IPS-11a (cell line): ENCODE measurements around the gene LCN12.

Source experiments
- H3K4me3 ChIP-seq: one replicate; pipeline ENCODE4 v1.5.1; 2013; ENCODE audit warnings: low read depth, low read length, control low read depth

The LCN12 gene

GRCh38 chr9:136957461-136957860 lies 5.4 kb downstream of the LCN12 start:
- no peak overlapping the region for H3K4me3 ChIP-seq

- H3K4me3 ChIP-seq: no peak overlapping the region
Measured at GRCh38 chr9:136957901-136958300, 5.8 kb downstream of the LCN12 start.

DNA sequence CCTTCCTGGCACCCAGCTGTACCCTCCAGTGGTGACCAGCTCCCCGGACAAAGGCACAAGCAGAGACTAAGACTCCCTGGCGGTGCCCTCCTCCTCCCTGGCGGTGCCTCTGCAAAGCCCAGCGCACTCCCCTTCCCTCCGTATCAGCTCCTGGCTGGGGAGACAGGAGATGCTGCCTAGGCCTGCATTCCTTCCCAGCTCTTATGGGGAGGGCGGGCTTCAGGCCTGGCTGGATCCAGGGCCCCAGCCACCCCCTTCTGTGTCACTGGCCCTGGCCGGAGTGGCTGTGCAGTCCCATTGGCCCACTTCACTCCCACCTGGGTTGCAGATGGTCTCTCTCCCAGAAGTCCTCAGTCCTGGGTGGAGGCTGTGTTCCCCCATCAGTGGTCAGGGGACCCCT lies 6.4 kb downstream of the LCN12 start:
- no peak overlapping the region for H3K4me3 ChIP-seq

- no peak overlapping the region for H3K4me3 ChIP-seq
Measured at GRCh38 chr9:136958898-136959850, 7.1 kb downstream of the LCN12 start.

DNA sequence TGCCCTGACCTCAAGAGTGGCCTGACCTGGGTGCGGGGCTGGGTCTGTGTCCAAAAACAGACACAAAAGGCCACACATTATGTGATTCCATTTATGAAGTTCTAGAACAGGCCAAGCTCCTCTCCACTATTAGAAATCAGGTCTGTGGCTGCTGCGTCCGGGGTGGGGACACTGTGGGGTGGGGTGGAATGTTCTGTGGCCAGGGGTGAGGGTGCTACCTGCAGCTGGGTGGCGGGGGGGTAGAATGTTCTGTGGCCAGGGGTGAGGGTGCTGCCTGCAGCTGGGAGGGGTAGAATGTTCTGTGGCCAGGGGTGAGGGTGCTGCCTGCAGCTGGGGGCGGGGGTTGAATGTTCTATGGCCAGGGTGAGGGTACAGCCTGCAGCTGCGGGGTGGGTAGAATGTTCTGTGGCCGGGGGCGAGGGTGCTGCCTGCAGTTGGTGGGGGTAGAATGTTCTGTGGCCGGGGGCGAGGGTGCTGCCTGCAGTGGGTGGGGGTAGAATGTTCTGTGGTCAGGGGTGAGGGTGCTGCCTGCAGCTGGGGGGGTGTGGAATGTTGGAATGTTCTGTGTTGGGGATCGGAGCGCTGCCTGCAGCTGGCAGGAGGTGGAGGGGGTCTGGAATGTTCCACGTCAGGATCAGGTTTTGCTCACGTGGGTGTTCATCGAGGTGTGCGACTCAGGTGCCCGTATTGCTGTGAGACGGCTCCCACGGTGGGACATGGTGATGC lies 8.3 kb downstream of the LCN12 start:
- no peak overlapping the region for H3K4me3 ChIP-seq

DNA sequence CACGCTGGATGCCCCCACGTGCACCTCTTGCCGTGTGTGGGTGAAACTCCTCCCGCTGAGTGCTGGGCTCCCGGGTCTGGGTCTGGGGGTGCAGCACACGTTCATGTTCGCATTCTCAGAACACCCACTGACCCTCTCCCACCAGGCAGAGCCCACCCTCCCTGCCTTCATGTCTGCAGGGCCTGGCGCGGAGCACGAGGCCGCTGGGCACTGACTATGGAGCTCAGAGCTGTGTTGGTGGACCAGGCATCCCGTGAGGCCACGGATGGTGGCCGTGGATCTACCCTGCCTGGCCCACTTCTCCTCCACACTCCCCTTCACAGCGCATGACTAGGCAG lies 8.8 kb downstream of the LCN12 start:
- H3K4me3 ChIP-seq: no peak overlapping the region

- H3K4me3 ChIP-seq: no peak overlapping the region
Measured at GRCh38 chr9:136961279-136962065, 9.4 kb downstream of the LCN12 start.

GRCh38 chr9:136962163-136962562 lies 10.1 kb downstream of the LCN12 start:
- no peak overlapping the region for H3K4me3 ChIP-seq

GRCh38 chr9:136962701-136963248 lies 10.7 kb downstream of the LCN12 start:
- no peak overlapping the region for H3K4me3 ChIP-seq

GRCh38 chr9:136963341-136963740 lies 11.3 kb downstream of the LCN12 start:
- no peak overlapping the region for H3K4me3 ChIP-seq

- H3K4me3 ChIP-seq: no peak overlapping the region
Measured at GRCh38 chr9:136963751-136964150, 11.7 kb downstream of the LCN12 start.

DNA sequence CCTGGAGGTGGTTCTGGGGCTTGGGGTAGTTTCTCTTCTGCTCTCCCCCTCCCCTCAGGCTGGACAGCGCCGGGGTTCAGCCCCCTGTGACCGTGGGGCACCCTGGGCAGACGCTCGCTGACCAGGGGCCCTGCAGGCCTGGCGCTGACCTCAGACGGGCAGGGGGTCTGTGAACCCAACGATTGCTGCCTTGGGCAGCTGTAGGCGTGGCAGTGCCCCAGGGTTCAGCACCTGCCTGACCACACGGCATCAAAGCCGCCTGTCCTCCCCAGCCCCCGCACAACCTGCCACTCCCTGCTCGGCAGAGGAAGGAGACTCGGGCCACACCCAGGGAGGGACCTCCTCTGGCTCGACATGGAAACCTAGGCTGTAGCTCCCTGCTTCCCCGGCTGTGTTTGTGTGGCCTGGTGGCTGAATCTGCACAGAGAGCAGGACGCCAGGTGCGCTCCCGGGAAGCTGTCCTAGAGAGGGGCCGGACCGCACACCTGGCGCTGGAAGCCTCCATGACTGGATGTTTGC lies 12.2 kb downstream of the LCN12 start:
- no peak overlapping the region for H3K4me3 ChIP-seq

- no peak overlapping the region for H3K4me3 ChIP-seq
Measured at GRCh38 chr9:136964833-136965422, 12.9 kb downstream of the LCN12 start.

- no peak overlapping the region for H3K4me3 ChIP-seq
Measured at GRCh38 chr9:136965771-136966484, 13.9 kb downstream of the LCN12 start.

- no peak overlapping the region for H3K4me3 ChIP-seq
Measured at GRCh38 chr9:136968333-136969127, 16.5 kb downstream of the LCN12 start.

DNA sequence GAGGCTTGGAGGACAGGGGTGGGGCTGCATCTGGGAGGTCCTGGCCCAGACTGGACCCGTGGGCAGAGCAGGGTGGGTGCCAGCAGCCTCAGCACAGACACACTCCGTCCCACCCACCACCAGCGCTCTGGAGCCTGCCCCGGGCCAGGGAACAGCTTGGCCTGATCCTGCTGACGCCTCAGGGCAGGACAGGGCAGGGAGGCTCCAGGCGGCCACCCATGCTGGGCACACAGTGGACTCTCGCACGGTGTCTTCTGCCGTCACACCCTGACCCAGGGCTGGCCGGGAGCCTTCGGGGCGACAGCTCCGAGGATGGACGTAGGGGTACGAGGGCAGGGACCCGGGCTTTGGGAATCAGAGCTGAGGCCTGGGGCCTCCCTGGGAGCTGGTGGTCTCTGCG lies 17.1 kb downstream of the LCN12 start:
- no peak overlapping the region for H3K4me3 ChIP-seq

DNA sequence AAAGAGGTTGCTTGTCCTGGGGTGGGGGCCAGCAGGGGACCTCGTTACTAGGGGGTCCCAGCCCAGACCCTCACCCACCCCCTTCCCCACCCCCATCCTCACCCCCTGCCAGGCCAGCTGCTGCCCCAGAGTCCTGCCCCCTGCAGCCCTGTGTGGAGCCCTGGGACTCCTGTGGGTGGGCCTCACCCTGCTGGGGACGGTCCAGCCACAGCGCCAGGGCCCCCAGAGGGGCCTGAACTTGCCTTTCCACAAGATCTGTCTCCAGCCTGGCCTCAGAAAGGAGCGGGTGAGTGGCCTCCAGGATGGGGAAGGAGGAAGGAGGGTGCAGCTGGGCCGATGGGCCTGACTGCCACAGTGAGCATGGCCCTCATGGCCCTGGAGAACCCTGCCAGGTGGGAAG lies 17.7 kb downstream of the LCN12 start:
- H3K4me3 ChIP-seq: no peak overlapping the region

DNA sequence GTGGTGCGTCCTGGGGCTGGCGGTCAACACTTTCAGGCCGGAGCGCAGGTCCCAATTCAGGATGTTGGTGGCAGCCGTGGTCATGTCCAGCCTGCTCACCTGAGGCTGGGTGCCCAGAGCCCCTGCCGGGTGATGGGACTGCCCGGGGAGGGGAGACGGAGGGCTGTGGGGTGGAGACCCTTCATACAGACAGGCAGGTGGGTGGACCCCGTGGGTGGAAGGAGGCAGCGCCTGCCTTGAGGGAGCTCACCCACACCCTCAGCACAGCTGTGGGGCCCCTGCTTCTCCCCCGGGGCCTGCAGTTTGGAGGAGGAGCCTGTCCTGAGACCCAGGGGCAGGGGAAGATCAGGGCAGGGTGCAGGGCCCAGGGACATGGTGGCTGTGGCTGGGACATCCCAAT lies 18.3 kb downstream of the LCN12 start:
- no peak overlapping the region for H3K4me3 ChIP-seq

GRCh38 chr9:136971746-136972145 lies 19.7 kb downstream of the LCN12 start:
- H3K4me3 ChIP-seq: no peak overlapping the region
